HG03060 (cell line): Measurements from ENCODE around the gene SARS1.
A peak's percentile ranks its signal among the peaks of the same experiment; 100 is the strongest.
"Not testable (repeated sequence)": the region's sequence is repeated elsewhere in the genome, so short reads cannot be mapped to it uniquely, and the experiment has no call there.

Experiments used
- ATAC-seq: cut with Tn5 transposase; IDR thresholded peaks from one replicate; pipeline ENCODE4 v1.9.1; 2021; ENCODE audit warnings: low read depth, moderate number of reproducible peaks; ENCODE audit not compliant: unreplicated experiment

Gene SARS1

DNA sequence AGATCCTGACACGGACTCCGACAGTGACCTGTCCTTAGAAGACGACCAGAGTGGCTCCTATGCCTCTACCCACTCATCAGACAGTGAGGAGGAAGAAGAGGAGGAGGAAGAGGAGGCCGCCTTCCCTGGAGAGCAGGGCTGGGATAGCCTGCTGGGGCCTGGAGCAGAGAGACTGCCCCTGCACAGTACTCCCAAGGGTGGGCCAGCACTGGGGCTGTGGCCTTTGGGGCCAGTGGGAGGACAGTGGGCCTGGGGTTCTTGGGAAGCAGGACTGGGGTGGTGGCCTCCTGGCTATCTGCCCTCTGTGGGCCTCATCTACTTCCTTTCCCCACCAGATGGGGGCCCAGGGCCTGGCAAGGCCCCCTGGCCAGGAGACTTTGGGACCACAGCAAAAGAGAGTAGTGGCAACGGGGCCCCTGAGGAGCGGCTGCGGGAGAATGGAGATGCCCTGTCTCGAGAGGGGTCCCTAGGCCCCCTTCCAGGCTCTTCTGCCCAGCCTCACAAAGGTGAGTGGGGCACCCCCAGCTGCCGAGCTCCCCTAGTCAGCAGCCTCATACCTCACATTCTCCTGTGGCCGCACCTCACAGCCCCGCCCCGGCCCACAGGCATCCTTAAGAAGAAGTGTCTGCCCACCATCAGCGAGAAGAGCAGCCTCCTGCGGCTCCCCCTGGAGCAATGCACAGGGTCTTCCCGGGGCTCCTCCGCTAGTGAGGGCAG is 59.3 kb downstream of the SARS1 start:
- ATAC-seq, result no peak

DNA sequence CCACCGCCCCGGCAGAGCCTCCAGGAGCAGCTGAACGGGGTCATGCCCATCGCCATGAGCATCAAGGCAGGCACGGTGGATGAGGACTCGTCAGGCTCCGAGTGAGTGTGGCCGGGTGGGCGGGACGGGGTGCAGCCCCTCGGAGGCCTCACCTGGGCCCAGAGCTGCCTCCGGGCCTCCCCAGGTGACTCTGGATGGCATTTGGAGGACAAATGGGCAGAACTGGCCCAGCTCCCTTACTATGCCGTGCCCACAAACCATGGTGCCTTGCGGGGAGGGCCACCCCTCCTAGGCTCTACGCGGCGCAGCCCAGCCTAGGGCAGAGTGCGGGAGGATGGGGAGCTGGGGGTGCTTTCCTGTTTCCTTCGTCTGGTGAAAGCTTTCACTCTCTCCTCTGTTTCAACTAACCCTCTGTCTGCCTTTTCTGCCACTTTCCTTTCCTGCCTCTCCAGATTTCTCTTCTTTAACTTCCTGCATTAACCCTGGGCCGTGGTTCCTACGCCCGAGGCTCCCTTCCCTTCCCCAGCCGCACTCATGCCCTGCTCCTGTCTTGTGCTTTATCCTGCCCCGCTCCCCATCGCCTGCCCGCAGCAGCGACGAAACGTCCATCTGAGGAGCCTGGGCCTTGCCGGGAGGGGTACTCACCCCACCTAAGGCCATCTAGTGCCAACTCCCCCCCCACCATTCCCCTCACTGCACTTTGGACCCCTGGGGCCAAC is 60.0 kb downstream of the SARS1 start:
- ATAC-seq, result no peak

DNA sequence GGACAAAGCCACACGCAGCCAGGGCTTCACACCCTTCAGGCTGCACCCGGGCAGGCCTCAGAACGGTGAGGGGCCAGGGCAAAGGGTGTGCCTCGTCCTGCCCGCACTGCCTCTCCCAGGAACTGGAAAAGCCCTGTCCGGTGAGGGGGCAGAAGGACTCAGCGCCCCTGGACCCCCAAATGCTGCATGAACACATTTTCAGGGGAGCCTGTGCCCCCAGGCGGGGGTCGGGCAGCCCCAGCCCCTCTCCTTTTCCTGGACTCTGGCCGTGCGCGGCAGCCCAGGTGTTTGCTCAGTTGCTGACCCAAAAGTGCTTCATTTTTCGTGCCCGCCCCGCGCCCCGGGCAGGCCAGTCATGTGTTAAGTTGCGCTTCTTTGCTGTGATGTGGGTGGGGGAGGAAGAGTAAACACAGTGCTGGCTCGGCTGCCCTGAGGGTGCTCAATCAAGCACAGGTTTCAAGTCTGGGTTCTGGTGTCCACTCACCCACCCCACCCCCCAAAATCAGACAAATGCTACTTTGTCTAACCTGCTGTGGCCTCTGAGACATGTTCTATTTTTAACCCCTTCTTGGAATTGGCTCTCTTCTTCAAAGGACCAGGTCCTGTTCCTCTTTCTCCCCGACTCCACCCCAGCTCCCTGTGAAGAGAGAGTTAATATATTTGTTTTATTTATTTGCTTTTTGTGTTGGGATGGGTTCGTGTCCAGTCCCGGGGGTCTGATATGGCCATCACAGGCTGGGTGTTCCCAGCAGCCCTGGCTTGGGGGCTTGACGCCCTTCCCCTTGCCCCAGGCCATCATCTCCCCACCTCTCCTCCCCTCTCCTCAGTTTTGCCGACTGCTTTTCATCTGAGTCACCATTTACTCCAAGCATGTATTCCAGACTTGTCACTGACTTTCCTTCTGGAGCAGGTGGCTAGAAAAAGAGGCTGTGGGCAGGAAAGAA is 61.1 kb downstream of the SARS1 start:
- no peak for ATAC-seq

DNA sequence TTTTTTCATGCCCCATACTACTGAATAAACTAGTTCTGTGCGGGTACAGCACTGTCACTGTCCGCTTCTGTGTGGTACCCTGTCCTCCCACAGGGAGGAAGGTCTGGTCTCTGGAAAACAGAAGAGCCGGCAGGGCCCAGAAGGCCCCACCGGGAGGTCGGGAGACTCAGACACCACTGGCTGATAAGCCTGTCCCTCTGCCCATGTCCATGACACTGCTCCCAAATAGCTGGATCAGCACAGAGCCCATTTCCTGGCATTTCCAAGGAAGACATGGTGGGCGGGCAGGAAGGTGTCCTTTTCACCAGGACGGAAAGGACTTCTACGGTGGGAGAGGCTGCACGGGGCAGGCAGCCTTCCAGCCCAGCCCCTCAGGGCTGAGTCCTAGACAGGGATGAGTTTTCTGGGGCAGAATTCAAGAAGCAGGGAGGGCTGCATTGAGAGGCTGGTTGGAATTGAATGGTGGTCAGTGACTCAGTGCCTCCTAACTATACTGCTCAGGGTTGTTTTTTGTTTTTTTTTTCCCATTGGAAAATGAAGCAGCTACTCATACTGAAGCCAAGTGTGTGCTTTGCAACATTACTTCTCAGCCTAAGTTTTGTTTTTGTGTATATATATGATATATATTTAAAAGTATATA is 62.1 kb downstream of the SARS1 start:
- ATAC-seq, result no peak

DNA sequence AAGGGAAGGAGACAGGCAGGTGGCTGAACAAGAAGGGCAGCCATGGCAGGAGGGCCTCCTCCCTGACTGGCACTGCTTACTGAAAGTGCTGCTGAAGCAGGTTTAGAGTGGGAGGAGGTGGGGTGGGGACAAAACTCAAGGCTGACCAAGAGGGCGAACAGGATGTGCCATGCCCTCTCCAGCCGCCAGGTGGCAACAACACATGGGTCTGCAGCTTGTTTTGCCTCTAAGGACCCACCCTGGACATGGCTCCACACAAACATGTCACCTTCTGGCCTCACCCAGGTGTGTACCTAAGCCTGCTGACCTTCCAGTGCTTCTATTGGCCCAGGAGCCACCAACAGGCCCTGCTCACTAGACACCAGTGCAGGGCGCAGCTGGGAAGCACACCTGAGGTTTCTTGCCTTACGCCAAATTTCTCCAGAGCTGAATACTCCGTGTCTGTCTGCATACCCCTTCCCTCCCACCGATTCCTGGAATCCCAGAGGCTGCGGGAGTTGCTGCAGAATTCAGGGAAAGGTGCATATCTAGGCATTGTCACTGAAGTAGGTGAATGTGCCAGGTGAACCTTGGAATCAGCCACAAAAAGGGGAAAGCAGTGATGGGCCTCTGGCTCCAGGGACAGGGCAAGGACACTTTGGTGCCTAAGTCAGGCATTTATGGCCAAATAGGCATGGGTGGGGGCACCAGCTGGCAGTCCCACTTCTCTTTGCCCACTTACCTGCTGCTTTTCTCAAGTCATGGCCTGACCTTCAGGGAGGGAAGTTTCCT is 63.9 kb downstream of the SARS1 start:
- ATAC-seq, result no peak

DNA sequence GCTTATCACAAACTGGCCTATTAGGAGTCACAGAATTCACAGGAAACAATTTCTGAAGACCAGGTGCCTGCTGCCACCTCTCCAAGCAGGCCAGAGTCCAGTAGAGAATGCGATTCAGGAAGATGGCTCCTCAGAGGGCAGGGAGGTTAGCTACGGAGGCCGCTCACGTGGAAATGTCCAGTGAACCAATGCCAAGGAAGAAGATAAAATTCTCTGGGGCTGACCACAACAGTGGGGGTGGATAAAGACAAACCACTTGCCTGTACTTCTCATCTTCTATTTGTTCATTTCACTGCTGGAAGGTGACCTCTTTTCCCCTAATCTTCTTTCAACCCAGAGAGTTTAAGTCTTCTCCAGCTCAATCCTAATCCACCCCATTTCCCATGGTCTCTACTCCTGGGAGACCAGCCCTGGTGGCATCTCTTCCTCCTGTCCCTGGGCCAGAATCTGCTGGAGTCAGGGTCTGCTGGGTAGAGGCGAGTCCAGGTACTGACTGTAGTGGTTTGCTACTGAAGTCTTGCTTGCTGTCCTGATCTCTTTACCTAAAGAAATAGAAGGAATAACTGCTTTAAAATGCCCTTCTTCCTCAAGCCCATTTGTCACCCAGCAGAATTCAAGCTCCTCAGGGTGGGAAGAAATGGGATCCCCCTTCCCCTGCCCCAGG is 66.0 kb downstream of the SARS1 start:
- no peak for ATAC-seq

DNA sequence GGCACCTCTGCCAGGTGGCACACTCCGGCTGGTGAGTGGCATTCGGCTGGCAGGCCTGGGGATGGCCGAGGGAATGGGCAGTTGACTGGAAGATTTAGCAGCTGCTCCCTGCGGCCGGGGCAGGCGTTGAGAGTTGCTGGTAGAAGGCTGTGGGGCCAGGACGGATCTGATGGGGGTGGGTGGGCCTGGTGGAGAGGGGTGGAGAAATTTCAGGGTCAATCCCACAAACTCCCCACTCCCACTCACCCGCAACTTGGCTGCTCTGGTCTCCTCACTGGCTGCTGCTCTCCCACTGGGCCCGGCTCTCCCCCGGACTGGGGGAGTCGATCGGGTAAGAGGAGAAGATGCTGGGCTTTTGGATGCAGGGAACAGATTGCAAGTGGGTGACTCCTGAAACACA is 67.1 kb downstream of the SARS1 start:
- no peak for ATAC-seq

DNA sequence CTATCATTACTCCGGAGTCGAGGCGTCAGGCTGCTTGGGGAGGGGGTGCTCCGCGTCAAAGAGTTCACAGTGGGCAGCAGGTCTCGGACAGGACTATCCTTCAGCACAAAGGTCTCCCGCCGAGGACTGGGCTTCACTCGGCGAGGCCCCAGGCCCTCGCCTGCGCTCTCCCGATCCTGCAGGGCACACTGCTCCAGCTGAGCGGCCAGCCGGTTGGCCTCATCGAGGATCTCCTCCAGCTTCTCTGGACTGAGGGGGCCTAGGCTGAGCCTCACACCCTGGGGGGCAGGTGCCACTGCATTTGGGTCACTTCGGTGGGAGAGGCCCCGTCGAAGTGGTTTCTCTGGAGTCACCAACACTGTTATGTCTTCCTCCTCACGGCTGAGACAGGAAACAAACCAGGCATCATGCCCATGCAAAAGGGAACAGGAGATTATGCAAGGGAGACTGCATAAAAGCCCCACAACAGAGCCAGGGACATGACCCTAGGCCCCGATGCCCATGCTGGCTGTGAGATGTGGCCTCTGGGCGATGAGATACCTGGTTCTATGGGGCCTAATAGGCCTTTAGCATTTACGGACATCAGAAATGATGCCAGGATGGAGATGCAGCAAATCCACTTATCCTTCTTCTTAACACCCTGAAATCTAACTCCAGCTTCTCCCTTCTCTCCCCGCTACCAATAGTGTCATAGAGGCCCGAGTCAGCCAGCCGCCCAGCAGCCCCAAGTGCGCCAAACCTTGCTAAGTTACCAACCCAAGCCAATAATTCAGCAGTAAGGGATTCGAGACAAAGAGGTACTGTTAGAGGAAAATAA is 68.2 kb downstream of the SARS1 start:
- ATAC-seq, result no peak

DNA sequence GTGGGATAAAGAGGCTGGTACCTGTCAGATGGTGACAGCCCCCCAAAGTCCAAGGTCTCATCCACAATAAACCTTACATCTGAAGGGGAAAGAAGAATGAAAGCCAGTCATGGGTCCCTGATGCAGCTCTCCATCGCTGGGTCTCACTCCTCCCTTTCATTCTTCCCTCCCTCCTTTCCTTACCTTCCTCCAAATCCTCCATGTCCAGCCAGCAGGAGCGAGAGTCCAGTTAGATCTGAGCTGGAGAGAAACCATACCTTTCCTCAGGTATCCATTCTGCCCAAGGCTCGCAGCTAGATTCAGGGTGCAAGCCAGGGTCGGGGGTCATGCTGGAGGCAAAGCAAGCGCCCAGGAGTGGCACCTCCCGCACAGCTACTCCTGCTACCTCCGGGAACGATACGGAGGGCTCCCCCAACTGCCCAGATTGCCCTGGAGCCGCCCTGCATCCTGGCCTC is 68.8 kb downstream of the SARS1 start:
- no peak for ATAC-seq

DNA sequence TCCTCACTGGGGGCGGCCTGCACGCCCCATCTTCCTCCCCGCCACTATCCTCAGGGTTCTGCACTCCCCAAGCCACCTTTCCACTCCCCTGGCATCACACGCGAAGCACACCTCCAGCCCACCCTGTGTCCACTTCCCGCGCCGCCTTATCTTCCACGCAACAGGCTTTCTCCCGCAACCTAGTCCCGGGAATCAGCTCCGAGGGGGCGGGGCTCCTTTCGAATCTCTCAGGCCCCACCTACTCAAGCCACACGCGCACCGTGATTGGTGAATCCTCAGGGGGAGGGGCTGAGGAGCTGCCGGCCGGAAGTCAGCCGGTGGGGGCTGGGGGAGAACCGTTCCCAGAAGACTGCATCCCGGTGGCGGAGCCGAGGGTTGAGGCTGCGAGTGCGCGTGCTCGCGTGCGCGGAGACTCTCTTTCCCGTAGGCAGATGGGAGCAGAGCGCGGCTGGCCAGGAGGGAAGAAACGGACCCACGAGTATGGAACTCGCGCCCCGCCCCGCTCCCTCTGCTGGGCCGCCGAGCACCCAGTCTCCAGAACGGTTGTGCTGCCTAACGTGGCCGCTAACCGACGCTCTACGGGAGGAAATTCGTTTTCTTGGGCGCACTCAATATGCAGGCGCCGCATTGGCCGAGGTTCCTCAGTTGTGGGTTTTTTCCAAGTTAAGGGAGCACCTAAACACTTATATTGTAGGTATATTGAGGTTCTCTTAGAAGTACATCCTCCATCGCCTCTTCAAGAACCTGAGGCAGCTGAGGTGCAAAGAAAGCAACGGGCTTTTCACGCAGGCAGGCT is 69.4 kb downstream of the SARS1 start, which contains the start of gene PSRC1:
Gene PSRC1 (minus strand): TSS at position 194 of the 796 bp plus-strand sequence.
- peak; percentile 57 for ATAC-seq

DNA sequence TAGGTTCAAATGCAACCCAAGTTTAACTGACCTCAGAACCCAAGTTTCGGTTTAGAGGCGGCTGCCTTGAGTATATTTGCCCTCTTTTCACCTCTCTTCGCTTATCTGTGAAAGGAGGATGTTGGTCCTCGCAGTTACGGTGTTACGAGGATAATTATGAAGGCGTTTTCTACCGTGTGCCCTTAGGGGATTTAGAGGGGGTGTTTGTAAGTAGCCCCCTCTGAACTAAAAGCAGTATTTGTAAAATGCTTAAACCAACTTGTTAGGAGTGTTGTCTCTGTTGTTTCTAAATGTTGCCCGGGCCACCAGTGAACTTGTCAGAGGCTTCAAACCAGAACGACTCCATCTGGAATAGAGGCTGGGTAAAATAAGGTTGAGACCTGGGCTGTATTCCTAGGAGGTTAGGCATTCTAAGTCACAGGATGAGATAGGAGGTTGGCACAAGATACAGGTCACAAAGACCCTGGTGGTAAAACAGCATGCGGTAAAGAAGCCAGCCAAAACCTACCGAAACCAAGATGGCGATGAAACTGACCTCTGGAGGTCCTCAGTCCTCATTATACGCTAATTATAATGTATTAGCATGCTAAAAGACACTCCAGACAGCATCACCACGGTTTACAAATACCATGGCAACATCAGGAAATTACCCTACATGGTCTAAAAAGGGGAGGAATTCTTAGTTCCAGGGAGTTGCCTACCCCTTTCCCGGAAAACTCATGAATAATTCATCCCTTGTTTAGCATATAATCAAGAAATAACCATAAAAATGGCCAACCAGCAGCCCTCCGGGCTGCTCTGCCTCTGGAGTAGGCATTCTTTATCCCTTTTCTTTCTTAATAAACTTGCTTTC is 70.3 kb downstream of the SARS1 start:
- peak; percentile 9 for ATAC-seq

DNA sequence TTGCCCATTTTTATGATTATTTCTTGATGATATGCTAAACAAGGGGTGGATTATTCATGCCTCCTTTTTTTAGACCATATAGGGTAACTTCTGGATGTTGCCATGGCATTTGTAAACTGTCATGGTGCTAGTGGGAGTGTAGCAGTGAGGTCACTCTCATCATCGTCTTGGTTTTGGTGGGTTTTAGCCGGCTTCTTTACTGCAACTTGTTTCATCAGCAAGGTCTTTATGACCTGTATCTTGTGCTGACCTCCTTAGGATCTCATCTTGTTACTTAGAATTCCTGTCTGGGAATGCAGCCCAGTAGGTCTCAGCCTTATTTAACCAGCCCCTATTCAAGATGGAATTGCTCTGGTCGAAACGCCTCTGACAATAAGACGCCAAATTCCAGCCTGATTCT is 73.0 kb downstream of the SARS1 start:
- ATAC-seq, result not testable (repeated sequence)
